Endothelial cell of umbilical vein (primary cell): ENCODE data around the gene LTBP2. TPM values are rescaled to one million over a fixed set of nuclear protein-coding genes. Genes with fewer than 3 reads are reported as not detected.

Source experiments
- BruUV-seq: library from RNA; stranded (reverse); fragments of 400-500 nt; replicated peaks from 2 replicates; lab custom pipeline; 2021; lab: Mats Ljungman, UMichigan
- CTCF ChIA-PET: fragments of 300-600, 350-600 bp; sonication (Branson Sonifier 250); formaldehyde crosslinking; loops from one replicate; lab custom pipeline; 2021; ENCODE audit warnings: antibody characterized with exemption, inconsistent platforms; lab: Charles Lee
- POLR2A ChIA-PET: fragments of 300-600, 350-600 bp; sonication (Branson Sonifier 250); formaldehyde crosslinking; loops from one replicate; lab custom pipeline; 2021; ENCODE audit warnings: antibody characterized with exemption, inconsistent platforms; lab: Charles Lee
- DNase-seq: peaks from one replicate; pipeline ENCODE4 v3.0.0-alpha.2; 2011; ENCODE audit warnings: low read depth, low spot score
- FAIRE-seq: peaks from 2 replicates; lab custom pipeline; 2011; peaks lifted over from hg19 to GRCh38; lab: Jason Lieb, UNC
- H2AFZ ChIP-seq: 2 replicates; pipeline ENCODE4 v1.6.0; 2012; ENCODE audit warnings: low read depth, low read length, control low read depth, inconsistent platforms
- H3K27ac ChIP-seq: 2 replicates; pipeline ENCODE4 v1.5.1; 2011; ENCODE audit warnings: low read depth, mild to moderate bottlenecking, control low read depth, low read length, moderate library complexity; ENCODE audit not compliant: insufficient read depth
- H3K27me3 ChIP-seq, 2 experiments: 2 replicates each; pipeline versions ENCODE4 v1.6.0 to v1.6.1; 2011; ENCODE audit warnings: low read length in 2 of 2, mixed read lengths in 1 of 2; ENCODE audit not compliant: control insufficient read depth in 2 of 2, insufficient read depth in 2 of 2
- H3K36me3 ChIP-seq, 2 experiments: 2 replicates in 1 of 2; 3 replicates in 1 of 2; pipeline ENCODE4 v1.5.1; 2011; ENCODE audit warnings: low read length in 2 of 2, mild to moderate bottlenecking in 1 of 2, moderate library complexity in 1 of 2; ENCODE audit not compliant: control insufficient read depth in 2 of 2, insufficient read depth in 2 of 2; ENCODE audit errors: extremely low read depth in 1 of 2
- H3K4me1 ChIP-seq: 3 replicates; pipeline ENCODE4 v1.5.1; 2011; ENCODE audit warnings: mild to moderate bottlenecking, low read length; ENCODE audit not compliant: control insufficient read depth, insufficient read depth; ENCODE audit errors: extremely low read depth
- H3K4me2 ChIP-seq: 2 replicates; pipeline ENCODE4 v1.6.1; 2011; ENCODE audit warnings: low read length, control low read depth, mixed read lengths; ENCODE audit not compliant: insufficient read depth
- H3K4me3 ChIP-seq, 3 experiments: fragments of 200-600 bp in 1 of 3; sonication (generic), shearing (Covaris generic) in 1 of 3; replicated peaks in 1 of 3; 2 replicates each; pipeline ENCODE4 v1.5.1; 2011 to 2016; ENCODE audit warnings: control low read depth in 3 of 3, low read length in 3 of 3, mild to moderate bottlenecking in 2 of 3, inconsistent platforms in 1 of 3, low read depth in 1 of 3, moderate library complexity in 1 of 3; ENCODE audit not compliant: insufficient read depth in 1 of 3
- H3K79me2 ChIP-seq: 2 replicates; pipeline ENCODE4 v1.6.0; 2012; ENCODE audit warnings: low read length, inconsistent platforms; ENCODE audit not compliant: control insufficient read depth, insufficient read depth
- H3K9ac ChIP-seq: replicated peaks from 2 replicates; pipeline ENCODE3; 2011; ENCODE audit warnings: low read length, control low read depth; ENCODE audit not compliant: insufficient read depth; ENCODE audit errors: extremely low read depth
- H3K9me1 ChIP-seq: replicated peaks from 3 replicates; pipeline ENCODE4 v1.6.0; 2011; ENCODE audit warnings: mild to moderate bottlenecking, low read length; ENCODE audit not compliant: control insufficient read depth, insufficient read depth; ENCODE audit errors: extremely low read depth
- H3K9me3 ChIP-seq: replicated peaks from 2 replicates; pipeline ENCODE4 v1.5.1; 2012; ENCODE audit warnings: low read length, inconsistent platforms; ENCODE audit not compliant: control insufficient read depth, insufficient read depth
- H4K20me1 ChIP-seq: replicated peaks from 2 replicates; pipeline ENCODE3; 2011; ENCODE audit warnings: mild to moderate bottlenecking, low read length; ENCODE audit not compliant: control insufficient read depth, insufficient read depth; ENCODE audit errors: extremely low read depth
- EZH2 ChIP-seq: IDR thresholded peaks from 2 replicates; pipeline ENCODE4 v1.6.1; 2012; ENCODE audit warnings: borderline replicate concordance, low read depth, mild to moderate bottlenecking, moderate library complexity, low read length, inconsistent platforms; ENCODE audit not compliant: severe bottlenecking
- GATA2 ChIP-seq: IDR thresholded peaks from 2 replicates; pipeline ENCODE4 v1.7.0; 2011; ENCODE audit warnings: low read depth, mild to moderate bottlenecking, moderate library complexity, mixed read lengths, low read length; ENCODE audit not compliant: insufficient read length, insufficient read depth
- MAX ChIP-seq: IDR thresholded peaks from 2 replicates; pipeline ENCODE4 v1.6.1; 2011; ENCODE audit not compliant: insufficient read depth, insufficient read length
- POLR2AphosphoS5 ChIP-seq: IDR thresholded peaks from 2 replicates; pipeline ENCODE4 v1.6.1; 2012; ENCODE audit warnings: low read depth, mild to moderate bottlenecking, control low read depth, low read length, moderate library complexity; ENCODE audit not compliant: insufficient read depth
- dilution Hi-C: fragments of 300-500 bp; cut with MboI; formaldehyde crosslinking; loops from one replicate; pipeline ENCODE4 v1.15.0; 2019; ENCODE audit warnings: low sequenced_read_pairs; ENCODE audit not compliant: extremely low pct_ligation_motif_present
- intact Hi-C: fragments of 100-400 bp; cut with micrococcal nuclease; formaldehyde crosslinking; loops from one replicate; pipeline ENCODE4 v1.10.0; 2022
- polyA plus RNA-seq, 4 experiments: library from polyadenylated mRNA; depleted of rRNA in 3 of 4; stranded (reverse) in 3 of 4; unstranded in 1 of 4; fragments of >200 nt; gene quantifications; 2 replicates each; pipeline versions ENCODE4 v1.2.1 to v1.2.3, GENCODE V29; 2011 to 2012; ENCODE audit warnings: missing spikeins in 1 of 4
- total RNA-seq: library from RNA; stranded (reverse); gene quantifications from 2 replicates; pipeline ENCODE4 v1.2.3, GENCODE V29; 2021

LTBP2 gene
- total and polyA plus RNA-seq, 2 donors (not counting 3 experiments of a cell fraction or from before 2014, with no cell fraction given) = 209 to 268 TPM

GRCh38 chr14:74570696-74571095, 41.3 kb downstream of the LTBP2 start:
- TF ChIP-seq GATA2 (no peak), POLR2AphosphoS5 (peak; percentile 1)
- H3K9me3 ChIP-seq = no peaks in the 10 kb centered on the region
- H3K4me2 ChIP-seq = peak overlapping the region; percentile 12
- FAIRE-seq (no peak), DNase-seq (no peak)
- dilution Hi-C loops (no loop called here), intact Hi-C loops (loop anchor here (5.0 kb wide), 1 partner anchor 78 kb away; the partner anchor contains the start of genes ISCA2 and NPC2)
- ChIA-PET POLR2A (no interaction called here), CTCF (interaction anchor here (1.0 kb wide), 1 partner anchor 38 kb away, joined by 3 read pairs; no protein-coding TSS in a partner anchor)
- H3K27me3 ChIP-seq = no peaks in the 10 kb centered on the region
- no peaks in the 10 kb centered on the region for H4K20me1 ChIP-seq
- H3K36me3 ChIP-seq = peaks cover 12 to 13% of the 10 kb centered on the region in 2 experiments
- H3K79me2 ChIP-seq = peaks cover 83% of the 10 kb centered on the region
- BruUV-seq = no TSS peak
- H3K9ac ChIP-seq = peak overlapping the region; percentile 6
- no peak overlapping the region for H2AFZ ChIP-seq
- no peaks in the 10 kb centered on the region for H3K9me1 ChIP-seq
- peaks cover 55% of the 10 kb centered on the region for H3K4me1 ChIP-seq
- H3K27ac ChIP-seq = peak overlapping the region; percentile 92
- no peak overlapping the region for H3K4me3 ChIP-seq

GRCh38 chr14:74569806-74570591, 42.0 kb downstream of the LTBP2 start:
- intact Hi-C loops (loop anchor here (5.0 kb wide), 1 partner anchor 78 kb away; the partner anchor contains the start of genes ISCA2 and NPC2), dilution Hi-C loops (no loop called here)
- Histone ChIP-seq H3K9me3 (no peaks in the 10 kb centered on the region), H4K20me1 (no peaks in the 10 kb centered on the region), H3K9ac (peak overlapping the region; percentile 6), H3K27me3 (no peaks in the 10 kb centered on the region), H3K4me2 (no peak overlapping the region), H3K79me2 (peaks cover 83% of the 10 kb centered on the region), H2AFZ (no peak overlapping the region), H3K4me3 (no peak overlapping the region), H3K4me1 (peaks cover 52% of the 10 kb centered on the region), H3K9me1 (no peaks in the 10 kb centered on the region), H3K27ac (peak overlapping the region; percentile 92), H3K36me3 (peaks cover 11 to 17% of the 10 kb centered on the region in 2 experiments)
- TF ChIP-seq EZH2 (no peak), MAX (no peak)
- peak; percentile 71 for DNase-seq
- no peak for FAIRE-seq
- no TSS peak for BruUV-seq
- POLR2A ChIA-PET = no interaction called here
- CTCF ChIA-PET = interaction anchor here (1.0 kb wide), 1 partner anchor 39 kb away, joined by 3 read pairs; no protein-coding TSS in a partner anchor
